T1000 (cell line): ENCODE results near the gene HDAC9.
"Not testable (repeated sequence)": the region's sequence is repeated elsewhere in the genome, so short reads cannot be mapped to it uniquely, and the experiment has no call there.

Experiments used
- DNase-seq: peaks from one replicate; lab custom pipeline; 2025; ENCODE audit warnings: mixed read lengths; lab: John Stamatoyannopoulos, UW

Gene HDAC9

GRCh38 chr7:18975276-18975675 lies 479.7 kb downstream of the HDAC9 start:
- DNase-seq, result no peak

- no peak for DNase-seq
Observed at GRCh38 chr7:18975689-18976280, 480.2 kb downstream of the HDAC9 start.

GRCh38 chr7:18976715-18977471 lies 481.3 kb downstream of the HDAC9 start:
- no peak for DNase-seq

GRCh38 chr7:18978108-18978495 lies 482.6 kb downstream of the HDAC9 start:
- no peak for DNase-seq

GRCh38 chr7:18990700-18991099 lies 495.2 kb downstream of the HDAC9 start:
- not testable (repeated sequence) for DNase-seq

- DNase-seq, result no peak
Observed at GRCh38 chr7:18993933-18994668, 498.6 kb downstream of the HDAC9 start.

- DNase-seq, result no peak
Observed at GRCh38 chr7:18995270-18995671, 499.7 kb downstream of the HDAC9 start.

GRCh38 chr7:18995811-18996426 lies 500.4 kb downstream of the HDAC9 start:
- DNase-seq, result no peak

- DNase-seq, result no peak
Observed at GRCh38 chr7:18996583-18996982, 501.0 kb downstream of the HDAC9 start.

- DNase-seq, result no peak
Observed at GRCh38 chr7:18997477-18998150, 502.1 kb downstream of the HDAC9 start.

GRCh38 chr7:19000410-19000809 lies 504.9 kb downstream of the HDAC9 start:
- no peak for DNase-seq

GRCh38 chr7:19001854-19002253 lies 506.3 kb downstream of the HDAC9 start:
- no peak for DNase-seq

- no peak for DNase-seq
Observed at GRCh38 chr7:19009241-19009935, 513.8 kb downstream of the HDAC9 start.

GRCh38 chr7:19009936-19010280 lies 514.4 kb downstream of the HDAC9 start:
- no peak for DNase-seq

GRCh38 chr7:19011212-19011611 lies 515.7 kb downstream of the HDAC9 start:
- DNase-seq, result no peak

GRCh38 chr7:19015098-19015497 lies 519.5 kb downstream of the HDAC9 start:
- no peak for DNase-seq

- DNase-seq, result no peak
Observed at GRCh38 chr7:19016140-19016539, 520.6 kb downstream of the HDAC9 start.

- DNase-seq, result no peak
Observed at GRCh38 chr7:19017374-19017773, 521.8 kb downstream of the HDAC9 start.

GRCh38 chr7:19020062-19020461 lies 524.5 kb downstream of the HDAC9 start:
- DNase-seq, result no peak

GRCh38 chr7:19020711-19021110 lies 525.2 kb downstream of the HDAC9 start:
- no peak for DNase-seq

- DNase-seq, result no peak
Observed at GRCh38 chr7:19023477-19023876, 527.9 kb downstream of the HDAC9 start.

GRCh38 chr7:19024261-19024660 lies 528.7 kb downstream of the HDAC9 start:
- no peak for DNase-seq
